NCI-H2196 treated with DMSO at 0.1 percent for 48 hours (cell line): ENCODE measurements around the gene BSND.
"Not testable (repeated sequence)": the region's sequence is repeated elsewhere in the genome, so short reads cannot be mapped to it uniquely, and the experiment has no call there.

Source experiments
- DNase-seq: peaks from one replicate; lab custom pipeline; 2025; ENCODE audit not compliant: unreplicated experiment; lab: John Stamatoyannopoulos, UW

The BSND gene

GRCh38 chr1:55015731-55016620 is 17.2 kb downstream of the BSND start:
- DNase-seq = no peak

DNA sequence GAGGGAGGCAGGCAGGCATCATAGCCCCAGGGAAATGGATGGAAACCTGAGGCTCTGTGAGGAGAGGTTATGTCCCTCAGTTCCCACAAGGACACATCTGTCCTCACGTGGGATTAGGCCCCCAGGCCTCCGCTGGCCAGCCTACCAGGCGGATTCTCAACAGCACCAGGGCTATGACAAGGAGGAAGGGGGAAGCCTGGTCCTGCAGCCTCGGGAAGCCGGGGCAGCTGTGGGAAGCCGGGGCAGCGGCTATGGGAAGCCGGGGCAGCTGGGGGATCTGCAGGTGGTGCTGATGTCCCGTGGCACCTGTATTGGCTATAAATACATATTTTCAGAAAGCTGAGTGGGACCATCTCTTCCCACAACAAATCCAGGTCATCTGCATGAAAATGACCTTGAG is 19.7 kb downstream of the BSND start:
- DNase-seq = no peak

DNA sequence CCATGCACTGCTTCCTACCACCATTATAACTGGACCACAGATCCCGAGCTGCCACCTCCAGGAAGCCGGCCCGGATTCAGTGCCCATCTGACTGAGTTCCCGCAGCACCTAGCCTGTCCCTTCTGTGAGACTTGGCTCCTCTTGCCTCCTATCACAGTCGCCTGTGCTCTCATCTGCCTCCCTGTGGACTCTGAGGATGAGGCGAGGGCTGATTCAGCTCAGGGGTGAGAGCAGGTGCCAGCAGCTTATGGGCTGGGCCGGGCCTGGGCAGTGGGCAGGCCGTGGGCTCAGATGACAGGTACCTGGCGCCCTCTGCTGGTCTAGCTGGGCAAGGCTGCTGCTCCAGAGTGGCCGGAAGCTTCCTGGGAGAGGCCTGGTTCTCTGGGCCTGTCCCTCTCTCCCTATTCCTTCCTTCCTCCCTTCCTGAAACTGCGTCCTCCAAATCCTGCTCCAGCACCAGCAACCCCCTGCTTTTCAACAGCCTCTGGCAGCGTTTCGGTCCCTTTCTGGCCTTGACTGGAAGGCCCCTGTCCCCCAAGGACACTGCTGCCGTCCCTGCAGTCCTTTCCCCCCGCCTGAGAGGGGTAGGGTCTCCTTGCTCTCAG is 23.3 kb downstream of the BSND start:
- peak; percentile 92 for DNase-seq

- DNase-seq = not testable (repeated sequence)
Measured at GRCh38 chr1:55024163-55024562, 25.4 kb downstream of the BSND start.

- DNase-seq = not testable (repeated sequence)
Measured at GRCh38 chr1:55026682-55027081, 27.9 kb downstream of the BSND start.

DNA sequence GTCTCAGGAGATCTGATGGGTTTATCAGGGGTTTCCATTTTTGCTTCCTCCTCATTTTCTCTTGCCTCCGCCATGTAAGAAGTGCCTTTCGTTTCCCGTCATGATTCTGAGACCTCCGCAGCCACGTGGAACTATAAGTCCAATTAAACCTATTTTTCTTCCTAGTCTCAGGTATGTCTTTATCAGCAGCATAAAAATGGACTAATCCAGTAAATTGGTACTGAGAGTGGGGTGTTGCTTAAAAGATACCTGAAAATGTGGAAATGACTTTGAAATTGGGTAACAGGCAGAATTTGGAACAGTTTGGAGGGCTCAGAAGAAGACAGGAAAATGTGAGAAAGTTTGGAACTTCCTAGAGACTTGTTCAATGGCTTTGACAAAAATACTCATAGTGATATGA is 32.4 kb downstream of the BSND start:
- DNase-seq = not testable (repeated sequence)

GRCh38 chr1:55033265-55033614 is 34.5 kb downstream of the BSND start:
- no peak for DNase-seq

- no peak for DNase-seq
Measured at GRCh38 chr1:55034476-55035133, 35.9 kb downstream of the BSND start.

DNA sequence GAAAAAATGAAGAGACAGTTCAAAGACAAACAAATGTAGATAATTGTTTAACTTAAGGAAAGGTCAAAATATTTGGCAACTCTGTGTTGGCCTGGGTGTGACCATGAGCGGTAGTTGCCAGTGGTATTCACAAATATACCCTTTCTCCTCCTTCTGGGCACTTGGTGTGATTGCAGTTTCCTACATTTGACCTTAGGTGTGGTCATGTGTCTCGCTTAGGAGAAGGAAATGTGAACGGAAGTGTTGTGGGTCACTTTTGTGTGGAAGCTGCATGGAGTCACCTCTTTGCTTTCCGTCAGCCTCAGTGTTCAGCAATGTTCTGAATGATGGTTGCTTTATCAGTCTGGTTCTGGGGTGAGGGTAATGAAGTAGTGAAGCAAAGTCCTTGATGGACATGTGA is 37.2 kb downstream of the BSND start:
- no peak for DNase-seq

GRCh38 chr1:55037733-55038551 is 39.2 kb downstream of the BSND start:
- no peak for DNase-seq

- no peak for DNase-seq
Measured at GRCh38 chr1:55038552-55038838, 39.8 kb downstream of the BSND start.

GRCh38 chr1:55038974-55039341 is 40.2 kb downstream of the BSND start:
- no peak for DNase-seq

DNA sequence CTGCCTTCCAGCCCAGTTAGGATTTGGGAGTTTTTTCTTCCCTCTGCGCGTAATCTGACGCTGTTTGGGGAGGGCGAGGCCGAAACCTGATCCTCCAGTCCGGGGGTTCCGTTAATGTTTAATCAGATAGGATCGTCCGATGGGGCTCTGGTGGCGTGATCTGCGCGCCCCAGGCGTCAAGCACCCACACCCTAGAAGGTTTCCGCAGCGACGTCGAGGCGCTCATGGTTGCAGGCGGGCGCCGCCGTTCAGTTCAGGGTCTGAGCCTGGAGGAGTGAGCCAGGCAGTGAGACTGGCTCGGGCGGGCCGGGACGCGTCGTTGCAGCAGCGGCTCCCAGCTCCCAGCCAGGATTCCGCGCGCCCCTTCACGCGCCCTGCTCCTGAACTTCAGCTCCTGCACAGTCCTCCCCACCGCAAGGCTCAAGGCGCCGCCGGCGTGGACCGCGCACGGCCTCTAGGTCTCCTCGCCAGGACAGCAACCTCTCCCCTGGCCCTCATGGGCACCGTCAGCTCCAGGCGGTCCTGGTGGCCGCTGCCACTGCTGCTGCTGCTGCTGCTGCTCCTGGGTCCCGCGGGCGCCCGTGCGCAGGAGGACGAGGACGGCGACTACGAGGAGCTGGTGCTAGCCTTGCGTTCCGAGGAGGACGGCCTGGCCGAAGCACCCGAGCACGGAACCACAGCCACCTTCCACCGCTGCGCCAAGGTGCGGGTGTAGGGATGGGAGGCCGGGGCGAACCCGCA is 40.8 kb downstream of the BSND start, which contains the start of gene PCSK9:
PCSK9 (plus strand) TSS at position 207 of the 741 bp plus-strand sequence; CDS start at position 497, 290 bp downstream.
- no peak for DNase-seq

DNA sequence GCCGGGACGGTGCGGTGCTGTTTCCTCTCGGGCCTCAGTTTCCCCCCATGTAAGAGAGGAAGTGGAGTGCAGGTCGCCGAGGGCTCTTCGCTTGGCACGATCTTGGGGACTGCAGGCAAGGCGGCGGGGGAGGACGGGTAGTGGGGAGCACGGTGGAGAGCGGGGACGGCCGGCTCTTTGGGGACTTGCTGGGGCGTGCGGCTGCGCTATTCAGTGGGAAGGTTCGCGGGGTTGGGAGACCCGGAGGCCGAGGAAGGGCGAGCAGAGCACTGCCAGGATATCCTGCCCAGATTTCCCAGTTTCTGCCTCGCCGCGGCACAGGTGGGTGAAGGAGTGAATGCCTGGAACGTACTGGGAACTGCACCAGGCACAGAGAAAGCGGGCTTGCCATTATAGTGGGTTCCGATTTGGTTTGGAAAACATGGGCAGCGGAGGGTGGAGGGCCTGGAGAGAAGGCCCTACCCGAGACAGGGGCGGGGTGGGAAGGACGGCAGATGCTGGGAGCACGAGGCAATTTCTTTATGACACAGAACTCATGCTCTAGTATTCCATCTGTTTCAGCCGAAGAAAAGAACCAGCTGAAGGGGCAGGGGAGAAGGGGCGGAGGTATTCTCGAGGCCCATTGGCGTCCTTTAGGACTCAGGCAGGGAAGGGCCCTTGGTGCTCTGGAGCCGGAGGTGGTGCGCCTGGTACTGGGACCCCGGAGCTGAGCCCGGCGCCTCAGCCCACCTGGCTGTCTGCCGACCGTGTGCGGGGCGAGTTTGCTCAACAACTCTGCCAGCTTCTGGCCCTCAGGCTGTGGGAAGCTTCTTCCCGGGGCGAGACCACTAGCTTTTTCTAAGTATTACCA is 41.6 kb downstream of the BSND start:
- DNase-seq = no peak

DNA sequence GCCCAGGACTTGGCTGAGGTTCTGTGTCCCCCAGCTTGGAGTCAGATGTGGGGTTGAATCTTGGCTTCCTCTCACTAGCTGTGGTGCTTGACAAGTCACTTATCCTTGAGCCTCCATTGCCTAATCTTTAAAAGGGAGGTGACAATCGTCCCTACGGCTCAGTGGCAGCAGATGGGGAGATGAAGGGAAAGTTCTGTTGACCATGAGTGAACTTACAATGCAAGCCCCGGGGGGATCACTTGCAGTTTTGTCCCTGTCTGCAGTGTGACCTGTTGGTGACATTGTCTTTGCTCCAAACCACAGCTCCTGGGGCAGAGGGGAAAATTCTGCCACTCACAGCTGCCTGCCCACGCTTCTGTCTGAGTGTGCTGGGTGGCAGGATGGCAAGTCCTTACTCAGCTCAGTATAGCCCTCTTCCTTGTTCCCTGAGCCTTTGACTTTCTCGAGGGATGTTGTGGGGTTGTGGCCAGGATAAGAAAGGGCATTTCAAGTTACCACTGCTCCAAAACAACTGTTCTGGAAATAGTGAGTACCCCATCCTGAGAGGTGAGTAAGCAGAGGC is 42.3 kb downstream of the BSND start:
- DNase-seq = no peak

GRCh38 chr1:55041613-55042012 is 42.9 kb downstream of the BSND start:
- no peak for DNase-seq

DNA sequence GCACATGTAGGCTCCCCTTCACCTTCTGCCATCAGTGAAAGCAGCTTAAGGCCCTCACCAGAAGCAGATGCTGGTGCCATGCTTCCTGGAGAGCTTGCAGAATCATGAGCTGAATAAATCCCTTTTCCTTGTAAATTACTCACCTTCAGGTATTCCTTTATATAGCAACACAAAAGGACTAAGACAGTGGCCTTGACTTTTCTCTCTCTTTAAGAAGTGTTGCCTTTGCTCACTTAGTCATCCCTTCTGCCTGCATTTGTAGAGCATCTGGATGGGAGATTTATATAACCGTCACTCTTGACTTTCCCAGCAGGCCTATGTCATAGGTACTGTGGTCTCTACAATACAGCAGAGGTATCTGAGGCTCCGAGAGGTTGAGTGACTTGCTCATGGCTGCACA is 44.3 kb downstream of the BSND start:
- no peak for DNase-seq

DNA sequence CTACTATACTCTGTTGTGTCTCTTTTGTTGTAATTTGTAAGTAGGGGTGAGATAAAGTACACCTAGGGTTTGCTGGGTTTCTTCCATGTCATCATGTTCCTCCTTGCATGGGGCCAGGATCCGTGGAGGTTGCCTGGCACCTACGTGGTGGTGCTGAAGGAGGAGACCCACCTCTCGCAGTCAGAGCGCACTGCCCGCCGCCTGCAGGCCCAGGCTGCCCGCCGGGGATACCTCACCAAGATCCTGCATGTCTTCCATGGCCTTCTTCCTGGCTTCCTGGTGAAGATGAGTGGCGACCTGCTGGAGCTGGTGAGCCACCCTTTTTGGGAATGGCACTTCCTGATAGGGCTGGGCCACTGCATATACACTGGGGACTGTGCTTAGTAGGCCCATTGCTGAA is 45.0 kb downstream of the BSND start:
- no peak for DNase-seq

- no peak for DNase-seq
Measured at GRCh38 chr1:55044617-55045397, 46.1 kb downstream of the BSND start.
